Vagina (tissue), 2 donors: ENCODE data around the gene PTF1A.

Experiments used
- CTCF ChIP-seq, 3 experiments: fragments of 450-650 bp in 2 of 3; fragments of 200-600 bp in 1 of 3; sonication (generic) in 1 of 3; IDR thresholded peaks; one replicate each; pipeline ENCODE4 v1.5.1; 2017 to 2019; ENCODE audit warnings: antibody characterized with exemption in 3 of 3, mild to moderate bottlenecking in 2 of 3, moderate library complexity in 2 of 3
- POLR2A ChIP-seq, 2 donors: fragments of 450-650 bp; IDR thresholded peaks; one replicate each; pipeline ENCODE4 v1.6.1; 2017; ENCODE audit warnings: antibody characterized with exemption in 2 of 2, mild to moderate bottlenecking in 2 of 2, moderate library complexity in 2 of 2

GRCh38 chr10:23190872-23191763 lies 994 bp upstream of the PTF1A start:
- TF ChIP-seq CTCF (IDR thresholded peaks at IDR 0.05) (no peak), POLR2A (IDR thresholded peaks at IDR 0.05) (no peak)
